HG03095 (cell line): Measurements from ENCODE around the gene DPF3.

Experiments
- ATAC-seq: cut with Tn5 transposase; IDR thresholded peaks from one replicate; pipeline ENCODE4 v1.9.1; 2021; ENCODE audit warnings: moderate library complexity; ENCODE audit not compliant: unreplicated experiment

Gene DPF3

DNA sequence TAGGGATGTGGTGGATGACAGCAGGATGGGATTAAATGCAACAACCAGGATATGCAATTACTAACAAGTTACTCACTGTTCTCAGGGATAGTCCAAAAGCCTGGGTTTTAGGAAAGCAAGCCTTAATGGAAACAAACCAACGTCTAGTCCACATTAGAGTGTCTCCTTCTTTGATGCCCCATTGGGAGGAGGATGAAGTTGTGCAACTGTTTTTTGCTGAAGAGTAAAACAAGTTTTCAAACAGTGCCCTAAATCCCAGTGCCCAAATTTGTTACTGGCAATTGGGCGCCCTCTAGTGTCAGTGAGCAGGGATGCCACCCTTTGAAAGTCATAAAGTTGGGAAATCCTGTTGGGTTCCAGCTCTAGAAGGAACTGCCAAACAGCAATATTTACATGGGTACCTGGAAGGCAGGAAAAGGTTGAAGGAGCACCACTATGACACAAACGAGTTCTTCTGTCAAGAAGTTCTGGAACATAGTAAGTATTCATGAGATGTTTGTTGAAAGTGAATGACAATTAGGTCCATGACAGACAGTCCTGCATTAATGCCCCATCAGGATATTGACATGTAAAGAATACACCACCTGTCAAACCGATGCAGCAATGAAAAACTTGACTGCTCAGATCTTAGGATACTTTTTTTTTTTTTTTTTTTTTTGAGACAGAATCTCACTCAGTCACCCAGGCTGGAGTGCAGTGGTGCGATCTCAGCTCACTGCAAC, 11.1 kb upstream of the DPF3 start:
- no peak for ATAC-seq

DNA sequence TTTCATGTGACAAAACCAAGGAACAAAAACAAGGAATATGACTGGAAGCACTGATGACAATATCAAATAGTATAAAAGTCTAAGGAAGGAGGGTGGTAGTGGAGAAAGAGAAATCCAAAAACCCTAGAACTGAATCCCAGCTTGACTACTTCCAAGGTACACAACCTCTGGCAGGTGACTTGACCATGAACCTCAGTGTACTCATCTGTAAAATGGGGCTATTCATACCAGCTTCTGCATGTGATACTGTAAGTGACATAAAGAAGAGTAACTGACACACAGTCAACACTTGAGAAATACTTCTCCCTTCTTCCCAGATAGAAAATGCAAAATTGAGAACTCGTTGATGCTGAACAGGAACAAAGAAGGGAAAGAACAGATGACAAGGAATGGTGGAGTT, 10.3 kb upstream of the DPF3 start:
- ATAC-seq: no peak

DNA sequence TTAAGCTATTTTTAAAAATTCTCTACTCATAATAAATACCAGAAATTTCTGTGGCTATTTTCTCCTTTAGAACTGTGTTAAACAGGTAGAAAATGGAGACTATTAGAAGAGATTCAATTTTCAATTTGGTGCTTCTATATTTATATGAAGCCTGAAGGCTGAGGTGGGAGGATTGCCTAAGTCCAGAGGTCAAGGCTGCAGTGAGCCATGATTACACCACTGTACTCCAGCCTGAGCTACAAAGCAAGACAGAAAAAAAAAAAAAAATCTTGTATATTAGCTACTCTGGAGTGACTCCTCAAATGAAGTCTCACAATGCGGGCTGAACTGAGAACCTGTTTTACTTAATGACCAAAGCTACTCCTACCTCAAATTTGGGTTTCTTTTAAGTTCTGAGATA, 9.8 kb upstream of the DPF3 start:
- ATAC-seq: no peak

DNA sequence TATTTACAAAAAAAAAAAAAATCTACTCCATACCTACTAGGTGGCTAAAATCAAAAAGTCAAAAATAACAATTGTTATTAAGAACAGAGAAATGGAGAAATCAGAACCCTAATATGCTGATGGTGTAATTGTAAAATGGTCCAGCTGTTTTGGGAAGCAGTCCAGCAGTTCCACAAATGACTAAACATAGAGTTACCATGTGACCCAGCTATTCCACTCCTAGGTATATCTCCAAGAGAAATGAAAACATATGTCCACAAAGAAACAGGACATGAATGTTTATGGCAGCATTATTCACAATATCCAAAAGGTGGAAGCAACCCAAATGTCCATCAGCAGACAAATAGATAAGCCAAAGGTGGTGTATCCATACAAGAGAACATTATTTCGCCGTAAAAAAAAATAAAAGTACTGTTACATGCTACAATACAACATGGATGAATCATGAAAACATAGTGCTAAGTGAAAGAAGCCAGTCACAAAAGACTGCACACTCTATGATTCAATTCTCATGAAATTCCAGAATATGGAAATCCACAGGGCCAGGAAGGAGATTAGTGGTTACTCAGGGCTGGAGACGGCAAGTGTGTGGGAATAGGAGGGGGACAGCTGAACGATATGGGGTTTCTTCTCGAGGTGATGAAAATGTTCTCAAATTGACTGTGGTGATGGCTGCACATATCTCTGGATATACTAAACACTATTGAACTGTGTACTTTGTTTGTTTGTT, 9.1 kb upstream of the DPF3 start:
- ATAC-seq: no peak

DNA sequence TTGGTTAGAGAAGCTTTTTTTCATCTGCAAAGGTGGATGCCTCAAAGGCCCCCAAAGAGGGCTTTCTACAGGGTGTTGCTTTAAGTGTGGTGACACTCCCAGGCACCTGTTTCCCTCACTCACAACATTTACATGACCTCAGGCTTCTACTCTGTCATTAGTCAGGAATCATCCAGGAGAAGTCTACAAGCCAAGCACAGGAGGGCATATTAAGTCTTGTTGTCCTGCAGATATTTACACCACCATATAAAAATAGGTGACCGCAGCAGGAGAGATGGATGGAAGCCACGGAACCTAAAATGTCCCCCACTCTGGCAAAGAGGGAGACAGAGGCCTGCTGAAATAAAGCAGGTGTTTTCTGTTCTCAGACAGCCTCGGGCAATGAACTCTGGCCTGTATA, 7.5 kb upstream of the DPF3 start:
- ATAC-seq: no peak

DNA sequence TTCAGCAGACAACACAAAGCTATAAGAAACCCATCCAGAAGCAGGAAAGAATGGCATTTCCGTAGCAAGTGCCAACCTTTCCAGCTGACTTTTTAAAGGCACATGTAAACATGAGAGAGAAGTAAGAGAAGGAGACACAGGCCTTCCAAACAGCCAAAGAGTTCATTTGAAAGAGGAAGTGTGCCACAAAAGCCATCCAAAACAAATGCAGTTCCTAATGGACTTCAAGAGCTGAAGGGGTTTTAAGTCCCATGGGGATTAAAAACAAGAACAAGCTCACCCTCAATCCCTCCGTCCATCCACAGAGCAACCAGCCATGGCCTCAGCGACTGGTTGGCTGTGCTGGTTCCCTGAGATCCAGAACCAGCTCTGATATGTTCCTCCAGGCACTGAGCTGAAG, 4.5 kb upstream of the DPF3 start:
- no peak for ATAC-seq

DNA sequence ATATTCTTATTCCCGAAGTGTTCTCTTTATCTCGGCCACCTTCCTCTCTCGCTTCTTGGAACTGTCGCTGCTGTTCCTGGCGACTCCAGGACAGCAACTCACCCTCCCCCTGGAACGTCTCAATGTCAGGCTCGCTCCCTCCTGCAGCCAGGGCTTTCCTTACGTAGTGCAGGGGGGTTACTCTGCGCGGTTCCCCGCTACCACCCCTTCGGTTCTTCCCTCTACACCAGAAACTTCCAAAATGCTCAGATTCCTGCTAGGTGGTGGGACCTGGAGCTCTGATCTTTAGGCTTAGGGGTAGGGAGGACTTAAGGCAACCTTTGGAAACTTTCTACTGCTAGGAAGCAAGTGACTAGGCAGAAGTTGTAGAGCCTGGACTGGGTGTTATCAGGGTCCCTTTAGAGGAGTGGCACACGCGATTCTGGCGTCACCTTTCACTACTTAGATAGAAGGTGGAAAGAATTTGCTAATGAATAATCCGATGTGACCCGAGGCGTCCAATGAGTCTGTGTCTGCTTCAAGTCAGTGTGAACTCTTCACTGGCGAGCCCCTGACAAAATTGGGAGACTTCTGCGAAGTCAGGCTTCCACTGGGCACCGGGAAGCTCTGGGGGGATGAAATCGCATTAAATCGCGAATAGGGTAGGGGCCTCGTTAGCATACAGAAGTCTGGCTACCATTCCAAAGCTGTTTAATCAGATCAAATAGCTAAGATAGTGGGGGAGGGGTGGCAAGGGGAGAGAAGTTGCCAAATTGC, 900 bp upstream of the DPF3 start:
- no peak for ATAC-seq

DNA sequence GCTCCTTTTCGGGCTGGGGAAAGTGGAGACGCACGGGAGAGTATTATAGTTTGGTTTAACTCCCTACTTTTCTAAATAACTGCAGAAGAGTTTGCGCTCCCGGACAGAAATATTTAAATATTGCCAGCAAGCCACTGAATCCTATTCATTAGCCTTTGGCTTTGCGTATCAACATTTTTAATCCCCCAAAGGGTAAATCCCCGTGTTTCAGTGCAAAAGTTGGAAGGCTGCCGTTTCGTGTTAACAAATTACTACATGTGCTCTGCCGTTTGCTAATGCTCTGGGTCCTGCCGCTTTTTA, 372 bp upstream of the DPF3 start:
- no peak for ATAC-seq

DNA sequence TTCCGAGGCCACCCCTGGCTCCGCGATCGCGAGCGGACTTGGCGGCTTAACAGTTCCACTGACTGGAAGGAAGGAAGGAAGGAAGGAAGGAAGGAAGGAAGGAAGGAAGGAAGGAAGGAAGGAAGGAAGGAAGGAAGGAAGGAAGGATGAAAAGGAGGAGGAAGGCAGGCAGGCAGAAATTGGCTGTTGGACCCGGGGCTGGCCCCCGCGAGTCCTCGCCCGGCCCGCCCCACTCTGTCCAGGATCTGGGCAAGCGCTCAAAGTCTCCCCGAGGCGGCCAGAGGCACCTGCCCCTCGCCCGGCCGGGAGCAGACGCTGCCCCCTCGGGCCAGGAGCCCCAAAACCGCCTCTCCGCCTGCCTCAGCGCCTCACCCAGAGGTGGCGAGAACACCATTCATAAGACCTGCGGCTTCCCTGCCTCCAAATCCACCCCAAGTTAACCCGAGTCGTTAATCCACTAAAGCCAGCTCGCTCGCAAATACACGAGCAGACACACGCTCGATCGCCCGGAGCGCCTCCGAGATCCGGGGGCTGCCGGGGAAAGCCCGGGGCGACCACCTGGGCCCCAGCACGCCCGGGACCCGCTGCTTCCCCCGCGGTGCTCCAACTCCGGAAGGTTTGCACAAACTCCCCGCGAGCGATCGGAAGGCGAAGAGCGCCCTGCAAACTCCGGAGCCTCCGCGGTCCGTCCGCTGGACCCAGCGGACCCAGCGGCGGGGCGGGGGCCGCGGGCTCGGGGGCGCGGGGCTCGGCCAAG, 844 bp downstream of the DPF3 start:
- no peak for ATAC-seq

DNA sequence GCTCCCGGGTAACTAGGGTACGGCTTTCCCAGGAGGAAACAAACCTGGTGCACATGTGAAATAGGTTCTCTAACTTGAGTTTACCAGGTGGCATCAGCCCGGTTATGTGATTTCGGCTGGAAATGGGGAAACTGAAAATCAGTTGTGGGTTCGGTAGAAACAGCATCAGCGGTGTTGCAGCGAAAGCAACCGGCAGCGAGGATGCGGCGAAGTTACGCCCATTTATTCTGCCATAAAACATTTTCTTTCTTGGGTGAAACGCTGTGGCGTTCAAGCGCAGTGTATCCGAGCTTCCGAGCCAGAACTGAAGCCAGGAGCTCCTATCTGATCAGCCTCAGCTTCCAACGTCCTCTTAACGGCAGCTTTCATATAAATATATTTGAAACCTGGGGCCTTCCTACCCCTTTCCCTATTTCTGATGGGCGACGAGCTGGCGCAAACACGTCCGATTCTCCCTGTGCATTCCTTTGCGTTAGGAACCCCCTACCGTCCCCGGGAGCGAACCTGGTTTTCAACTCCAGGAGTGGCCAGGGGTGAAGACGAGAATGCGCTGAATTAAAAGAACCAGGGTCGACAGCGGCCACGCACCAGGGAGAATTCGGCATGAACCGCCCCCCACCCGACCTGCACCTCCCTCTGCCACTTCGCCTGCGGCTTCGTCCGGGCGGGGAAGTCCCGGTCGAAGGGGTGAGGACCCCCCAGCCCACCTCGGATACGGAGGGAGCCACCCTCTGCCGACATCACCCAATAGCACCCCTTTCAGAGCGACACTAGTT, 1.6 kb downstream of the DPF3 start:
- ATAC-seq: no peak

DNA sequence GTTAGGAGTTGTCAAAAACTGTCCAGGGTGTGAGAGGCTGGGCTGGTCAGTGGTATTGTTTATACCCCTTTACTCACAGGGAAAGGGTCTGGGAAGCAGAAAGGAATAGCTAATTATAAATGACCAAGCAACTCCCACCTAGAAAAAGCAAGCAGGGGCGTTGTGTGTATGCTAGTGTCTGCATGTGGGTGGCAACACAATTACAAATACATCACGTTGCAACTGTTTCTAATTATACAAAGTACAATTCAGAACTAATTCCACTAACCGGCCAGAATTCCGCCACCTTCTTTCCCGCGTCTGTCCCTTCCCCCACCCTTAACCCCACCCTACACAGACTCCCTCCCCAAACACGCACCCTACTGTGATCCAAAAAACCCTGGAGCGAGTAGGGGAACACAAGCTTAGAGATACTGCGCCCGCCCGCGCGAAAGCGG, 2.2 kb downstream of the DPF3 start:
- ATAC-seq: no peak

DNA sequence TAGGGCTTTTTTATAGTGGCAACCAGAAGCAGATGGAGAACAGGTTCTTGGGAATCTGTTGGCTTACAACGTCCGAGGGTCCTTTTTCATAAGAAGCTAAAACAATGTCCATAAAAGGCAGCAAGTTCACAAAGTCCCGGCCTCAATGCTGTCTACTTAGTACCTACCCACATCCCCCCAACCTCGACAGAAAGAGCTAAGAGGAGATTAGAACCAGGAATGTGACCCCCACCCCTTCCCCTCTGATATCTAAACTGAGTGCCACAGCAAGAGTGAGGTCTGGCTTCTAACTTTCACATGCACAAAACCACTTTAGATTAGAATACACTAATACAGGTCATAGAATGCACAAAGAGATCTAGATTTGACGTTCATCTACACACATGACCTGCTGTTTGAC, 4.5 kb downstream of the DPF3 start:
- ATAC-seq: no peak

DNA sequence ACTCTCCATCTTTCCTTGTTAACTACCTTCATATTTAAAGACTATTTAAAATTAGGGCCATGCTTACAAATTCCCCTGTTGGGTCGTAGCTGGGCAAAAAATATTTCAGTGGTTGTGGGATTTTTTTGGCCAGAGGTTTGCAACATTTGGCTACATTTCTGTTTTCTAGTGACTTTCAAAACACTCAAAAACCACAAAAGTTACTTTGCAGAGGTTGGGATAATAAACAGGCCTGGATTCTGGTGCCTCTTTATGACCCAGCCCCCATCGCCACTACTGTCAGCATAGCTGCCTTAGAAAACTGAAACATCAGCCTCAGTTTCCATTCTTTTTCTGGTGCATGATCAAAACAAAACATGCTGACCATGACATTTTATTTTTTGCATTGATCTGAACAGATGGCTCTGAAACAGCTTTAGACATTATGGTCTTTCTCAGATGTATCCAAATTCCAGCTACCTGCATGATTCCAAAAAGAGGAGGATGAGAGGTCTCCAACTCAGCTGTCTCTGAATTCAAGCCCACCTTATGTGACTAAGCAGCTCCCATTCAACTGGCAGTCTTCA, 5.2 kb downstream of the DPF3 start:
- ATAC-seq: no peak

DNA sequence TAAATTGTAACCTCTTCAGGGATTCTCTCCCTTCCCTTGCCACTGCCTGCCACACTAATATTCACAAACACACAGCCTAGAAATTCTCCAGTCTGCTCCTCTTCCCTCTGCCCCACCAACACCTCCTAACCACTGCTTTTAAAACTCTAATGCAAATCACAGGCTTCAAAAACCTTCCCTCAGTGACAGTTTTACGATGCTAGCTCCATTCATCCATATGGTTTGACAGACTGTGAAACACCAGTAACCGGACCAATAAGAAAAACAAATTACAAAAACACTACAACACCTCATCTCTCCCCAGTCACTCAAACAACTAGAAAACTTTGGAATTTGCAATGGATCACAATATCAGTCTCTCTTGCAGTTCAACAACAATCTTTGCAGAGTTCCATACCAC, 5.7 kb downstream of the DPF3 start:
- no peak for ATAC-seq

DNA sequence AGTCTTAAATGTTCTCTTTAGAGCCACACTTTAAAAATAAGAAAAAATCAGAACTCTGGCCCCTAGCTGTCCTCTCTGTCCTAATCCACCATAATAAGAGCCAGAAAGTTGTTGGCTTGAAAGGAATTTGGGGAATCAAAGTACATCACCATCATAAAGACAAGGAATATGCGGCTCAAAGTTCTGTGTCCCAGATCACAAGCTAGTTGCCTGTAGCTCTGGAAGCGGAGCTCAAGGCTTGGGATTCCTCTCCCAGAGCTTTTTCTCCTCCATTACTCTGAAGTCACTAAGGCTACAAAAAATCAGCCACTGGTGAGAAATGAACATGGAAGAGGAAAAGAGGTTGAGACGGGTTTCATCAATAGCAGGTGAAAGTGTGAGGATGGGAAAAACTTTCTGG, 6.4 kb downstream of the DPF3 start:
- ATAC-seq: no peak

DNA sequence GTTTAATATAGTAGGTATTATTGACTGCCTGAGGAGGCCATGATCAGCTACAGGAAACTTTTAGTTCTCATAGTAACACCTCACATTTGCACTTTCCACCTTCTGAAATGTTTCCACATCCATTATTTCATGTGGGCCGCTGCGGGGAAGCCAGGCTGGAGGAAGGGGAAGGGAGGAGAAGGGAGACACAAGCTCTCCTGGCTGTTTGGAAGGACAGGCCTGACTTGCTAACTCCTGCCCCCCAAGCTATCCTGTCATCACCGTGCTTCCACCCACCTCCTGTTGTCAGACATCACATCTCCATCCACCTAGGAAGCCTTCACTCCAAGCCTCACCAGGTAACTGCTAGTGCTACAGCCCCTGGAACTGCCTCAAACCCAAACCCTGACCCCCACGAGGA, 9.5 kb downstream of the DPF3 start:
- no peak for ATAC-seq

DNA sequence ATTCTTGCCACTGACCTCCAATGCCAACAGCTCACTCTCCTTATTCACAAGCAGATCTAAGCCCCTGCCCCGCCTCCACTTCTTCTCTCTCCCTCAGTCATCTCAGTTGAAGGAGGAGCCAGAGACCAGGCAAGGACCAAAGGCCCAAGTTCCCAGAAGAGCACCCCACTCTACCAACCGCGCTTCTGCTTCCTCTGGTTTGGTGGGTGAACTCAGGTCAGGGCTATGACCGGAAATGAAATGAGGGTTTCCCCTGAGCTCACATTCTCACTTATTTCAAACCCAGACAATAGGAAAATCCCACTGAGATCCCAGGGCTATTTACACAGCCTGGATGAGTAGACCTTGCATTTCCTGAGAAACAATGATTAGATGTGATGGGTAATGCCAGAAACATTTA, 9.9 kb downstream of the DPF3 start:
- no peak for ATAC-seq

DNA sequence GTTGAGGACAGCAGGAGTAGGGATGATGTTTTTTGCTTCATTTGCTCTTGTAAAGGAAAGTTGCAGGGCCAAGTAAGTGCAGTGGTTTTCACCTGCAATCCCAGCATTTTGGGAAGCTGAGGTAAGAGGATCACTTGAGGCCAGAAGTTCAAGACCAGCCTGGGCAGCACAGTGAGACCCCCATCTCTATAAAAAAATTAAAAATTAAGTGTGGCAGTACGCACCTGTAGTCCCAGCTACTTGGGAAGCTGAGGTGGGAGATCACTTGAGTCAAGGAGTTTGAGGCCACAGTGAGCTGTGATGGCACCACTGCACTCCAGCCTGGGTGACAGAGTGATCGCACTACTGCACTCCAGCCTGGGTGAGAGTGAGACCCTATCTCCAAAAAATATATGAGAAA, 10.8 kb downstream of the DPF3 start:
- ATAC-seq: no peak

DNA sequence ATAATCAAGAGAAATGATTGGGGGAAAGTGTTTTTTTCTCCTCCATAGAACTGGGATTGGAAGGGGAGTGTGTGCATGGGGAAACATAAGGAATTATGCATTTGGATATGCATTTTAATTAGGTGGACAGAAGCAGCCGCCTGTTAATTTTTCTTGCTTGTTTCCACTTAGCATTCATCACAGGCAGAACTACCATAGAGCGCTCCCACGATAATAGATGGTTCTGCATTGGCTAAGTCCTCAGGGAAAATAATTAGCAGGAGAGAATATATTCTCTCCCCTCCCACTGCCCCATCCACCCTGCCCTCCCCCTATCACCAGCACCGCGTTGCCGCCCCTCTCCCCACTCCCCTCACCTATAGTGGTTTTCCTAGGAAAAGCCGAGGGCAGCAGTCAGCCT, 11.4 kb downstream of the DPF3 start:
- no peak for ATAC-seq

DNA sequence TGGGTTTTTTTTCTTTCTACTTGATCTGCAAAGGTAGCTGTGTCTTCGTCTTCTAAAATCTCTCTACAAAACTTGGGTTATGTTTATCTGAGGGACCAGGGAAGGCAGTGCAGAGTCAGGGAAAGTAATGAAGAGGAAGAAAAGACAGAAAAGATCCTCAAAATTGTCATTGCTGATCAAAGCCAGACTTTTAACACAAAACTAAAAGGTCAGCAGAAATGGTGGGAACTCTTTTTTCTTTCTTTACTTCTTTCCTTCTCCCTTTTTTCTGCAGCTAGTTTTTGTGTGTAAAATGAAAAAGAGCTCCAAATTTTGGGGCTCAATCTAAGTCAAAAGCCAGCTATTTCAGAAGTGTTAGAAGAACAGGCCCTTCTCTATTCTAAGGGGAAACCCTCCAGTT, 11.9 kb downstream of the DPF3 start:
- ATAC-seq: no peak
